ENCODE data around the gene MAN2B1. TPM values are rescaled to one million over a fixed set of nuclear protein-coding genes. Genes with fewer than 3 reads are reported as not detected.
"Not testable (repeated sequence)": the region's sequence is repeated elsewhere in the genome, so short reads cannot be mapped to it uniquely, and the experiment has no call there.

Gene MAN2B1
- total RNA-seq, 1 donor from 2014 or later: 98.4 TPM

DNA sequence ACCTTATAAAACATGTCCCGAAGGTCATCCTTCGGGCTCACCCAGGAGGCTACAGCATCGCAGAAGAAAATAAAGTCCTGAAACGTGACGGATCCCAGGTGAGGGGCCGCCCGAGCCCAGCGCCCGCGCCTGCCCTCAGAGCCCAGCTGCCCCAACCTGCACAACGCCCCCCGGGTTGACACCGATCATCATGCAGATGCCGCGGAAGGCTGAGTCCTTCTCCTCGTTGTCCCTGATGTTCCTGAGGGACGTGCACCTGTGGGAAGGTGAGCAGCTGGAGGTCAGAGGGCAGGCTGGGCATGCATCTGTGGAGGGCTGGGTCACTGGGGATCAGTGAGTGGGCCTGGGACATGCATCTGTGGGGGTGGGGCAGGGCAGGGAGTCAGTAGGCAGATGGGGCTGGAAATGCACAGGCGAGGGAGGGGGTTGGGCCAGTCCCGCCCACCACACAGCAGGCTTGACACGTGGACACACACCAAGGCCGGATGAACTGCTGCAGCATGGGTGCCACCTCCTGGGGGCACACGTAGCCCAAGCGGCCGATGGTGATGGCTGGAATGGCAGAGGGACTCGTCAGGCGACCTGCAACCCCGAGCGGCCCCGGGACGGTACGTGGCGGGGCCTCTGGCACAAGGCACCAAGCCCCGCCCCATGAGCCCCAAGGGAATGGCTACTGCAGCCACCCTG is 35.2 kb upstream of the MAN2B1 start:
- H3K4me1 Mint-ChIP-seq (ENCODE audit: unreplicated experiment): peaks cover 3% of the 10 kb centered on the region
- H3K27me3 Mint-ChIP-seq (ENCODE audit: unreplicated experiment): peaks cover 16% of the 10 kb centered on the region
- no peak for DNase-seq (ENCODE audit: low spot score)
- no peaks in the 10 kb centered on the region for H3K9me3 Mint-ChIP-seq (ENCODE audit: unreplicated experiment)
- TF ChIP-seq, protein P1, sequence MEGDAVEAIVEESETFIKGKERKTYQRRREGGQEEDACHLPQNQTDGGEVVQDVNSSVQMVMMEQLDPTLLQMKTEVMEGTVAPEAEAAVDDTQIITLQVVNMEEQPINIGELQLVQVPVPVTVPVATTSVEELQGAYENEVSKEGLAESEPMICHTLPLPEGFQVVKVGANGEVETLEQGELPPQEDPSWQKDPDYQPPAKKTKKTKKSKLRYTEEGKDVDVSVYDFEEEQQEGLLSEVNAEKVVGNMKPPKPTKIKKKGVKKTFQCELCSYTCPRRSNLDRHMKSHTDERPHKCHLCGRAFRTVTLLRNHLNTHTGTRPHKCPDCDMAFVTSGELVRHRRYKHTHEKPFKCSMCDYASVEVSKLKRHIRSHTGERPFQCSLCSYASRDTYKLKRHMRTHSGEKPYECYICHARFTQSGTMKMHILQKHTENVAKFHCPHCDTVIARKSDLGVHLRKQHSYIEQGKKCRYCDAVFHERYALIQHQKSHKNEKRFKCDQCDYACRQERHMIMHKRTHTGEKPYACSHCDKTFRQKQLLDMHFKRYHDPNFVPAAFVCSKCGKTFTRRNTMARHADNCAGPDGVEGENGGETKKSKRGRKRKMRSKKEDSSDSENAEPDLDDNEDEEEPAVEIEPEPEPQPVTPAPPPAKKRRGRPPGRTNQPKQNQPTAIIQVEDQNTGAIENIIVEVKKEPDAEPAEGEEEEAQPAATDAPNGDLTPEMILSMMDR (IDR thresholded peaks at IDR 0.05; ENCODE audit: unreplicated experiment): no peak
- no peak overlapping the region for H3K4me3 Mint-ChIP-seq (ENCODE audit: unreplicated experiment)
- no peak overlapping the region for H3K27ac Mint-ChIP-seq (ENCODE audit: unreplicated experiment)
- peaks cover 44% of the 10 kb centered on the region for H3K36me3 Mint-ChIP-seq (ENCODE audit: low read depth, unreplicated experiment)

DNA sequence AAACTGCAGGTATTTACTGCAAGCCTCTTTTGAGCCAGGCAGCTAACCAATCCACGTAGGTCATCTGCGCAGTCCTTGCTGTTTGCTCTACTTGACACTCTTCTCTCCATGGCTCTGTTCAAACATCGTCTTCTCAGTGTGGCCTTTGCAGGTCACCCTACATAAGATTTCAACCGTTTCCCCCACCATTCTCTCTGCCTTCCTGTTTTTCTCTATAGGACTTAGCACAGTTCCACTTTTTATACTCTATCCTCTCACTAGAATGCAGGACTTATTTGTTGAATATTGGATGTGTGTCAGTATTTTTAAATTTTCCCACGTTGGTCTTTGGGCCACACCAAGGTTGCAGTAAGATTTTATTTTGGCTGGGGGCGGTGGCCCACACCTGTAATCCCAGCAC is 31.6 kb upstream of the MAN2B1 start:
- Mint-ChIP-seq H3K4me1 (ENCODE audit: unreplicated experiment) (peaks cover 3% of the 10 kb centered on the region), H3K4me3 (ENCODE audit: unreplicated experiment) (peak overlapping the region; percentile 76), H3K27ac (ENCODE audit: unreplicated experiment) (peak overlapping the region; percentile 17), H3K9me3 (ENCODE audit: unreplicated experiment) (no peaks in the 10 kb centered on the region), H3K27me3 (ENCODE audit: unreplicated experiment) (peaks cover 11% of the 10 kb centered on the region), H3K36me3 (ENCODE audit: low read depth, unreplicated experiment) (peaks cover 22% of the 10 kb centered on the region)
- DNase-seq (ENCODE audit: low spot score): no peak
- TF ChIP-seq, protein P1 (IDR thresholded peaks at IDR 0.05; ENCODE audit: unreplicated experiment): no peak

DNA sequence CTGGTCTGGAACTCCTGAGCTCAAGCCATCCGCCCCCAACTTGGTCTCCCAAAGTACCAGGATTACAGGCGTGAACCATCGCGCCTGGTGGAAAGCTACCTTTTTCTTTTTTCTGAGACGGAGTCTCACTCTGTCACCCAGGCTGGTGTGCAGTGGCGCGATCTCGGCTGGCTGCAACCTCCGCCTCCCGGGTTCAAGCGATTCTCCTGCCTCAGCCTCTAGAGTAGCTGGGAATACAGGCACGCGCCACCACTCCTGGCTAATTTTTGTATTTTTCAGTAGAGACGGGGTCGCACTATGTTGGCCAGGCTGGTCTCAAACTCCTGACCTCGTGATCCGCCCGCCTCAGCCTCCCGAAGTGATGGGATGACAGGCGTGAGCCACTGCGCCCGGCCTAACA is 30.9 kb upstream of the MAN2B1 start:
- H3K27ac Mint-ChIP-seq (ENCODE audit: unreplicated experiment); H3K27me3 Mint-ChIP-seq (ENCODE audit: unreplicated experiment): not testable (repeated sequence)

DNA sequence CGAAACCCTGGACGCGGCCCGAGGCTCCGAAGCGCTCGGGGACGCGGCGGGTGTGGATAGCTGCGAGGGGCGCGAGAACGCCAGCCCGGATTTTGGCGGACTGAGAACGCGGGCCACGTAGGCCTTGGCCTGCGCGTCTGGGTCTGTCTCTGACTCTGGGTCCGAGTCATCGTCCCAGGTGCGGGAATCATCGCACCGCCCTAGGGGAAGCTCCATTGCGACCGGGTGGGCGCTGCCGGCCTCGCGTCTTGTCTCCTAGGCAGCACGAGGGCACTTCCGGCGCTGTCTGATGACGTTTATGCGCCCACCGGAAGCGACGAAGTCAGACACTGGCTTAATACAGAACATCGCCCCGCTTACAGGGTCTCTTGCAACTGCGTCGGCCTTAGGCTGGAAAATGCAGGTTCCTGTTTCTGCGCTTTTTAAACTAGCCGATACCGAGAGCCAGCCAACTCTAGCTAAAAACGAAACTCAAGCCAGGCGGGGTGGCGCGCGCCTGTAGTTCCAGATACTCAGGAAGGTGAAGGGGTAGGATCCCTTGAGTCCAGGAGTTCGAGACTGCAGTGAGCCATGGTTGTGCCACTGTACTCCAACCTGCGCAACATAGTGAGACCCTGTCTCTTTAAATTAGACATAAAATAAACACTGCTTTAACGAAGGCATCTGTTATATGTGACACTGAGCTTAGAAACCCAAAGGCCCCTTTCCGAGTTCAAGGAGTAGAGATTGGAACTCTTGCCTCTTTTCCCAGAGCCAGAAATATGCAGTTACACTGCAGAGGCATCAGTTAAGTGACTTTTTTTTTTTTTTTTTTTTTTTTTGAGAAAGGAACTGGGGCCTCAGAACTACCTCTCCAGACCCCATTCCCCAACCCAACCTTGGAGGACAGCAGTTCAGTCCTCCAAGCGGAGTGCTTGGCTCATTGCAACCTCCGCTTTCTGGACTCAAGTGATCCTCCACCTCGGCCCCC is 30.1 kb upstream of the MAN2B1 start, which contains the start of gene FBXW9:
Gene FBXW9, minus strand, starts transcription at position 266 of the 970 bp plus-strand sequence. Its CDS starts 50 bp downstream, at position 216.
- Mint-ChIP-seq H3K4me3 (ENCODE audit: unreplicated experiment) (peak within 1 kb of the TSS; percentile 89), H3K4me1 (ENCODE audit: unreplicated experiment) (peaks cover 3% of the 10 kb centered on the region), H3K27ac (ENCODE audit: unreplicated experiment) (peak within 1 kb of the TSS; percentile 72), H3K27me3 (ENCODE audit: unreplicated experiment) (peaks cover 8% of the 10 kb centered on the region), H3K36me3 (ENCODE audit: low read depth, unreplicated experiment) (peaks cover 13% of the 10 kb centered on the region), H3K9me3 (ENCODE audit: unreplicated experiment) (no peaks in the 10 kb centered on the region)
- TF ChIP-seq, protein P1 (IDR thresholded peaks at IDR 0.05; ENCODE audit: unreplicated experiment): no peak
- DNase-seq (ENCODE audit: low spot score): peak; percentile 94

More for the DNA sequence above, 30.9 kb upstream of the MAN2B1 start:
- not testable (repeated sequence) for H3K4me1 Mint-ChIP-seq (ENCODE audit: unreplicated experiment); H3K4me3 Mint-ChIP-seq (ENCODE audit: unreplicated experiment); H3K9me3 Mint-ChIP-seq (ENCODE audit: unreplicated experiment); DNase-seq (ENCODE audit: low spot score)
- H3K36me3 Mint-ChIP-seq (ENCODE audit: low read depth, unreplicated experiment): peaks cover 17% of the 10 kb centered on the region

DNA sequence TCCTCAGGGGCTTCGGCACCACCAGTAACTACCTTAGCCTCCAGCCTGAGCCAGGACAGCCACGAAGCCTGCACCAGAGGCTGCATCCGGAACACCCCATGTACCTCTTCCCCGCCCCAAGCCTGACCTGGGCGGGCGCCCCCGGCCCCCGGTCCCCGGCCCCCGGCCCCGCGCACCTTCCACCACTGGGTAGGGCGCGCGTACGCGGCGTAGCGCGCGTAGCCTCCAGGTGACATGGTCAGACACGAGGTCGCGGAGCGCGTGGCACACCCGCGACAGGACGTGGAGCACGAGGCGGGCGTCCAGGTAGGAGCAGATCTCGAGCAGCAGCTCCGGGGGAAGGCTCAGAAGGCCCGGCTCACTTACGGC is 29.4 kb upstream of the MAN2B1 start:
- Mint-ChIP-seq H3K27ac (ENCODE audit: unreplicated experiment) (no peak overlapping the region), H3K4me1 (ENCODE audit: unreplicated experiment) (peaks cover 3% of the 10 kb centered on the region), H3K27me3 (ENCODE audit: unreplicated experiment) (peaks cover 8% of the 10 kb centered on the region), H3K9me3 (ENCODE audit: unreplicated experiment) (no peaks in the 10 kb centered on the region), H3K4me3 (ENCODE audit: unreplicated experiment) (peak overlapping the region; percentile 89), H3K36me3 (ENCODE audit: low read depth, unreplicated experiment) (peaks cover 13% of the 10 kb centered on the region)
- DNase-seq (ENCODE audit: low spot score): no peak
- TF ChIP-seq, protein P1 (IDR thresholded peaks at IDR 0.05; ENCODE audit: unreplicated experiment): no peak

Data from endothelial cell (in vitro differentiated cells).